HCT116 (cell line): ENCODE measurements around the gene CAMP.

Experiments used
- EGR1 ChIP-seq: IDR thresholded peaks from 2 replicates; pipeline ENCODE4 v1.6.1; 2012; ENCODE audit warnings: low read depth
- ELF1 ChIP-seq: IDR thresholded peaks from 2 replicates; pipeline ENCODE4 v1.6.1; 2012; ENCODE audit warnings: low read depth, borderline replicate concordance
- EZH2 ChIP-seq: fragments of 200-600 bp; sonication (generic); IDR thresholded peaks from 2 replicates; pipeline ENCODE4 v1.6.1; 2017; ENCODE audit warnings: antibody characterized with exemption, mixed run types
- JUND ChIP-seq: IDR thresholded peaks from 2 replicates; pipeline ENCODE4 v1.6.1; 2012
- MAX ChIP-seq: IDR thresholded peaks from 2 replicates; pipeline ENCODE4 v1.6.1; 2012
- POLR2A ChIP-seq: IDR thresholded peaks from 2 replicates; pipeline ENCODE4 v1.7.0; 2011; ENCODE audit warnings: borderline replicate concordance; ENCODE audit not compliant: insufficient read depth, insufficient read length; ENCODE audit errors: extremely low read depth
- POLR2AphosphoS5 ChIP-seq: IDR thresholded peaks from 2 replicates; pipeline ENCODE4 v1.6.1; 2011; ENCODE audit warnings: mild to moderate bottlenecking, low read depth, low read length, moderate library complexity
- SIN3A ChIP-seq: IDR thresholded peaks from 2 replicates; pipeline ENCODE4 v1.6.1; 2012; ENCODE audit warnings: low read depth
- SP1 ChIP-seq: IDR thresholded peaks from 2 replicates; pipeline ENCODE4 v1.6.1; 2012; ENCODE audit warnings: low read depth
- TCF7L2 ChIP-seq: IDR thresholded peaks from 2 replicates; pipeline ENCODE4 v1.7.0; 2011; ENCODE audit warnings: borderline replicate concordance, inconsistent platforms; ENCODE audit not compliant: insufficient read depth, insufficient read length; ENCODE audit errors: extremely low read depth
- ZNF274 ChIP-seq: fragments of 200-500 bp; sonication (Bioruptor generic); IDR thresholded peaks from 2 replicates; pipeline ENCODE4 v1.6.1; 2014; ENCODE audit warnings: mild to moderate bottlenecking, low read depth, low read length, inconsistent platforms
- TF ChIP-seq, protein P1 (sequence below), 3 experiments: fragments of 200-600 bp in 1 of 3; sonication (generic) in 1 of 3; IDR thresholded peaks in 2 of 3; conservative IDR thresholded peaks in 1 of 3; 2 replicates each; pipeline ENCODE4 v1.5.1; 2012 to 2017; ENCODE audit warnings: low read depth in 2 of 3, low read length in 2 of 3, antibody characterized with exemption in 1 of 3, borderline replicate concordance in 1 of 3, control low read depth in 1 of 3, mild to moderate bottlenecking in 1 of 3, mixed read lengths in 1 of 3, mixed run types in 1 of 3, moderate library complexity in 1 of 3; ENCODE audit not compliant: insufficient read depth in 1 of 3
- TF ChIP-seq, protein P2 (sequence below): IDR thresholded peaks from 2 replicates; pipeline ENCODE4 v1.6.1; 2012; ENCODE audit warnings: low read depth

DNA sequence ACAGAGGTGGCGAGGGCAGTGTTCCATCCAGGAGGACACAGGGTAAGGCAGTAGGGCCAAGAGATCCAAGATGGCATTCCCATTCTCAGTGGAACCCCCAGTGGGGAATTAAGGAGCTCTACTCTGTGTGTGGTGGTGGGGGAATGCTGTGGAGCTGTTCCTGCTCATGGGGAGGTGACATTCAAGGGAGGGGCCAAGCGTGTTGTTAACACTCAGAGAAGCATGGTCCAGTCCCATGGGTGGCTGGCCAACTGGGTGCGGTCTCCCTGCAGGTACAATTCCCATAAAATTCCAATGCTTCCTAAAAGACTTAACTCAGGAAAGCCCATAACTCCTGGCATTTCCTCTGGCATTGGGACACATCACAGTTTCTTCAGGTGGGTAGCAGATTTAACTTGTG lies 2.3 kb downstream of the CAMP start:
- TF ChIP-seq, protein P1, sequence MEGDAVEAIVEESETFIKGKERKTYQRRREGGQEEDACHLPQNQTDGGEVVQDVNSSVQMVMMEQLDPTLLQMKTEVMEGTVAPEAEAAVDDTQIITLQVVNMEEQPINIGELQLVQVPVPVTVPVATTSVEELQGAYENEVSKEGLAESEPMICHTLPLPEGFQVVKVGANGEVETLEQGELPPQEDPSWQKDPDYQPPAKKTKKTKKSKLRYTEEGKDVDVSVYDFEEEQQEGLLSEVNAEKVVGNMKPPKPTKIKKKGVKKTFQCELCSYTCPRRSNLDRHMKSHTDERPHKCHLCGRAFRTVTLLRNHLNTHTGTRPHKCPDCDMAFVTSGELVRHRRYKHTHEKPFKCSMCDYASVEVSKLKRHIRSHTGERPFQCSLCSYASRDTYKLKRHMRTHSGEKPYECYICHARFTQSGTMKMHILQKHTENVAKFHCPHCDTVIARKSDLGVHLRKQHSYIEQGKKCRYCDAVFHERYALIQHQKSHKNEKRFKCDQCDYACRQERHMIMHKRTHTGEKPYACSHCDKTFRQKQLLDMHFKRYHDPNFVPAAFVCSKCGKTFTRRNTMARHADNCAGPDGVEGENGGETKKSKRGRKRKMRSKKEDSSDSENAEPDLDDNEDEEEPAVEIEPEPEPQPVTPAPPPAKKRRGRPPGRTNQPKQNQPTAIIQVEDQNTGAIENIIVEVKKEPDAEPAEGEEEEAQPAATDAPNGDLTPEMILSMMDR (IDR thresholded peaks at IDR 0.05 in 2 of 3, conservative IDR thresholded peaks at IDR 0.05 in 1 of 3; ENCODE audit: borderline replicate concordance in 1 of 3, insufficient read depth in 1 of 3, low read depth in 2 of 3, low read length in 2 of 3): no peak
- TF ChIP-seq MAX (no peak), EGR1 (no peak), SP1 (no peak), ELF1 (no peak), SIN3A (no peak), TCF7L2 (no peak), EZH2 (no peak), JUND (no peak), POLR2A (no peak), POLR2AphosphoS5 (no peak), ZNF274 (no peak)
- TF ChIP-seq, protein P2, sequence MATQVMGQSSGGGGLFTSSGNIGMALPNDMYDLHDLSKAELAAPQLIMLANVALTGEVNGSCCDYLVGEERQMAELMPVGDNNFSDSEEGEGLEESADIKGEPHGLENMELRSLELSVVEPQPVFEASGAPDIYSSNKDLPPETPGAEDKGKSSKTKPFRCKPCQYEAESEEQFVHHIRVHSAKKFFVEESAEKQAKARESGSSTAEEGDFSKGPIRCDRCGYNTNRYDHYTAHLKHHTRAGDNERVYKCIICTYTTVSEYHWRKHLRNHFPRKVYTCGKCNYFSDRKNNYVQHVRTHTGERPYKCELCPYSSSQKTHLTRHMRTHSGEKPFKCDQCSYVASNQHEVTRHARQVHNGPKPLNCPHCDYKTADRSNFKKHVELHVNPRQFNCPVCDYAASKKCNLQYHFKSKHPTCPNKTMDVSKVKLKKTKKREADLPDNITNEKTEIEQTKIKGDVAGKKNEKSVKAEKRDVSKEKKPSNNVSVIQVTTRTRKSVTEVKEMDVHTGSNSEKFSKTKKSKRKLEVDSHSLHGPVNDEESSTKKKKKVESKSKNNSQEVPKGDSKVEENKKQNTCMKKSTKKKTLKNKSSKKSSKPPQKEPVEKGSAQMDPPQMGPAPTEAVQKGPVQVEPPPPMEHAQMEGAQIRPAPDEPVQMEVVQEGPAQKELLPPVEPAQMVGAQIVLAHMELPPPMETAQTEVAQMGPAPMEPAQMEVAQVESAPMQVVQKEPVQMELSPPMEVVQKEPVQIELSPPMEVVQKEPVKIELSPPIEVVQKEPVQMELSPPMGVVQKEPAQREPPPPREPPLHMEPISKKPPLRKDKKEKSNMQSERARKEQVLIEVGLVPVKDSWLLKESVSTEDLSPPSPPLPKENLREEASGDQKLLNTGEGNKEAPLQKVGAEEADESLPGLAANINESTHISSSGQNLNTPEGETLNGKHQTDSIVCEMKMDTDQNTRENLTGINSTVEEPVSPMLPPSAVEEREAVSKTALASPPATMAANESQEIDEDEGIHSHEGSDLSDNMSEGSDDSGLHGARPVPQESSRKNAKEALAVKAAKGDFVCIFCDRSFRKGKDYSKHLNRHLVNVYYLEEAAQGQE: no peak
